ENCODE results near the gene NTRK2. TPM values are rescaled to one million over a fixed set of nuclear protein-coding genes. Genes with fewer than 3 reads are reported as not detected.

Gene NTRK2
- polyA plus RNA-seq, 1 donor (not counting 4 experiments of a cell fraction or from before 2014, with no cell fraction given), result 0.08 TPM

GRCh38 chr9:84858364-84858763 lies 188.8 kb downstream of the NTRK2 start:
- Histone ChIP-seq H3K79me2 (ENCODE audit: control insufficient read depth, insufficient read depth, low read length) (no peaks in the 10 kb centered on the region), H3K9me1 (ENCODE audit: control insufficient read depth, extremely low read depth, insufficient read depth, low read length) (no peaks in the 10 kb centered on the region), H3K9ac (ENCODE audit: control insufficient read depth, extremely low read depth, insufficient read depth, low read length) (no peak overlapping the region), H3K4me2 (ENCODE audit: control insufficient read depth, extremely low read depth, insufficient read depth, low read depth, low read length) (no peak overlapping the region), H3K27me3 (ENCODE audit: control insufficient read depth, extremely low read depth, insufficient read depth, low read length) (no peaks in the 10 kb centered on the region), H3K36me3 (ENCODE audit: control insufficient read depth in 2 of 2, extremely low read depth in 1 of 2, insufficient read depth in 2 of 2, low read length in 2 of 2) (no peaks in the 10 kb centered on the region), H3K4me1 (ENCODE audit: control insufficient read depth, extremely low read depth, insufficient read depth, low read length) (peaks cover 19% of the 10 kb centered on the region), H3K4me3 (ENCODE audit: control insufficient read depth in 2 of 3, extremely low read depth in 1 of 3, insufficient read depth in 2 of 3, low read depth in 1 of 3, low read length in 3 of 3) (no peak overlapping the region), H3K9me3 (ENCODE audit: control insufficient read depth, low read depth, low read length) (no peaks in the 10 kb centered on the region), H3K27ac (ENCODE audit: control insufficient read depth, insufficient read depth, low read length) (no peak overlapping the region), H4K20me1 (ENCODE audit: control insufficient read depth, extremely low read depth, insufficient read depth, low read length) (no peaks in the 10 kb centered on the region), H2AFZ (ENCODE audit: control insufficient read depth, low read length) (no peak overlapping the region)
- TF ChIP-seq EZH2 (IDR thresholded peaks at IDR 0.05; ENCODE audit: low read length), result no peak
- TF ChIP-seq, protein P1, sequence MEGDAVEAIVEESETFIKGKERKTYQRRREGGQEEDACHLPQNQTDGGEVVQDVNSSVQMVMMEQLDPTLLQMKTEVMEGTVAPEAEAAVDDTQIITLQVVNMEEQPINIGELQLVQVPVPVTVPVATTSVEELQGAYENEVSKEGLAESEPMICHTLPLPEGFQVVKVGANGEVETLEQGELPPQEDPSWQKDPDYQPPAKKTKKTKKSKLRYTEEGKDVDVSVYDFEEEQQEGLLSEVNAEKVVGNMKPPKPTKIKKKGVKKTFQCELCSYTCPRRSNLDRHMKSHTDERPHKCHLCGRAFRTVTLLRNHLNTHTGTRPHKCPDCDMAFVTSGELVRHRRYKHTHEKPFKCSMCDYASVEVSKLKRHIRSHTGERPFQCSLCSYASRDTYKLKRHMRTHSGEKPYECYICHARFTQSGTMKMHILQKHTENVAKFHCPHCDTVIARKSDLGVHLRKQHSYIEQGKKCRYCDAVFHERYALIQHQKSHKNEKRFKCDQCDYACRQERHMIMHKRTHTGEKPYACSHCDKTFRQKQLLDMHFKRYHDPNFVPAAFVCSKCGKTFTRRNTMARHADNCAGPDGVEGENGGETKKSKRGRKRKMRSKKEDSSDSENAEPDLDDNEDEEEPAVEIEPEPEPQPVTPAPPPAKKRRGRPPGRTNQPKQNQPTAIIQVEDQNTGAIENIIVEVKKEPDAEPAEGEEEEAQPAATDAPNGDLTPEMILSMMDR (optimal IDR thresholded peaks at IDR 0.05 in 1 of 3, IDR thresholded peaks at IDR 0.05 in 1 of 3, conservative IDR thresholded peaks at IDR 0.05 in 1 of 3; ENCODE audit: extremely low read depth in 1 of 3, insufficient read depth in 2 of 3, low read length in 3 of 3), result no peak
- dilution Hi-C loops (cut with MboI; ENCODE audit: extremely low pct_ligation_motif_present, low sequenced_read_pairs), result no loop called here
- FAIRE-seq (no peak), DNase-seq (ENCODE audit: low read depth, low spot score) (no peak)

GRCh38 chr9:84860249-84861115 lies 191.0 kb downstream of the NTRK2 start:
- DNase-seq (ENCODE audit: low read depth, low spot score) (no peak), FAIRE-seq (no peak)
- dilution Hi-C loops (cut with MboI; ENCODE audit: extremely low pct_ligation_motif_present, low sequenced_read_pairs), result no loop called here
- no peaks in the 10 kb centered on the region for H3K79me2 ChIP-seq (ENCODE audit: control insufficient read depth, insufficient read depth, low read length)
- H3K9me1 ChIP-seq (ENCODE audit: control insufficient read depth, extremely low read depth, insufficient read depth, low read length), result no peaks in the 10 kb centered on the region
- H3K4me1 ChIP-seq (ENCODE audit: control insufficient read depth, extremely low read depth, insufficient read depth, low read length), result peaks cover 22% of the 10 kb centered on the region
- H3K4me3 ChIP-seq (ENCODE audit: control insufficient read depth in 2 of 3, extremely low read depth in 1 of 3, insufficient read depth in 2 of 3, low read depth in 1 of 3, low read length in 3 of 3), result no peak overlapping the region
- TF ChIP-seq, protein P1 (optimal IDR thresholded peaks at IDR 0.05 in 1 of 3, IDR thresholded peaks at IDR 0.05 in 1 of 3, conservative IDR thresholded peaks at IDR 0.05 in 1 of 3; ENCODE audit: extremely low read depth in 1 of 3, insufficient read depth in 2 of 3, low read length in 3 of 3), result no peak
- no peak overlapping the region for H3K4me2 ChIP-seq (ENCODE audit: control insufficient read depth, extremely low read depth, insufficient read depth, low read depth, low read length)
- H3K27me3 ChIP-seq (ENCODE audit: control insufficient read depth, extremely low read depth, insufficient read depth, low read length), result no peaks in the 10 kb centered on the region
- H3K9me3 ChIP-seq (ENCODE audit: control insufficient read depth, low read depth, low read length), result no peaks in the 10 kb centered on the region
- no peaks in the 10 kb centered on the region for H3K36me3 ChIP-seq (ENCODE audit: control insufficient read depth in 2 of 2, extremely low read depth in 1 of 2, insufficient read depth in 2 of 2, low read length in 2 of 2)
- no peak overlapping the region for H3K27ac ChIP-seq (ENCODE audit: control insufficient read depth, insufficient read depth, low read length)
- H2AFZ ChIP-seq (ENCODE audit: control insufficient read depth, low read length), result no peak overlapping the region
- no peaks in the 10 kb centered on the region for H4K20me1 ChIP-seq (ENCODE audit: control insufficient read depth, extremely low read depth, insufficient read depth, low read length)
- H3K9ac ChIP-seq (ENCODE audit: control insufficient read depth, extremely low read depth, insufficient read depth, low read length), result no peak overlapping the region
